ENCODE data around the gene DPH6.

DPH6 gene

GRCh38 chr15:35487417-35487816, 58.5 kb downstream of the DPH6 start:
- no peaks in the 10 kb centered on the region for H3K27me3 Mint-ChIP-seq
- no peak overlapping the region for H3K27ac Mint-ChIP-seq
- peaks cover 30% of the 10 kb centered on the region for H3K36me3 Mint-ChIP-seq (ENCODE audit: low read depth)
- intact Hi-C loops (cut with micrococcal nuclease): loop anchor here (10.0 kb wide), 1 partner anchor 63 kb away; no protein-coding TSS in a partner anchor
- peaks cover 39% of the 10 kb centered on the region for H3K9me3 Mint-ChIP-seq
- no peak overlapping the region for H3K4me3 Mint-ChIP-seq
- no peaks in the 10 kb centered on the region for H3K4me1 Mint-ChIP-seq (ENCODE audit: low read depth)

GRCh38 chr15:35486296-35486695, 59.7 kb downstream of the DPH6 start:
- H3K4me3 Mint-ChIP-seq: no peak overlapping the region
- intact Hi-C loops (cut with micrococcal nuclease): loop anchor here (10.0 kb wide), 1 partner anchor 61 kb away; no protein-coding TSS in a partner anchor
- no peaks in the 10 kb centered on the region for H3K27me3 Mint-ChIP-seq
- H3K4me1 Mint-ChIP-seq (ENCODE audit: low read depth): no peaks in the 10 kb centered on the region
- peaks cover 30% of the 10 kb centered on the region for H3K36me3 Mint-ChIP-seq (ENCODE audit: low read depth)
- H3K27ac Mint-ChIP-seq: no peak overlapping the region
- peaks cover 39% of the 10 kb centered on the region for H3K9me3 Mint-ChIP-seq

GRCh38 chr15:35485411-35485810, 60.6 kb downstream of the DPH6 start:
- Mint-ChIP-seq H3K4me1 (ENCODE audit: low read depth) (no peaks in the 10 kb centered on the region), H3K36me3 (ENCODE audit: low read depth) (peaks cover 30% of the 10 kb centered on the region), H3K4me3 (no peak overlapping the region), H3K9me3 (peaks cover 39% of the 10 kb centered on the region), H3K27me3 (no peaks in the 10 kb centered on the region), H3K27ac (no peak overlapping the region)
- intact Hi-C loops (cut with micrococcal nuclease): loop anchor here (10.0 kb wide), 1 partner anchor 61 kb away; no protein-coding TSS in a partner anchor

GRCh38 chr15:35484231-35484945, 61.6 kb downstream of the DPH6 start:
- Mint-ChIP-seq H3K9me3 (peaks cover 39% of the 10 kb centered on the region), H3K27ac (no peak overlapping the region), H3K4me1 (ENCODE audit: low read depth) (no peaks in the 10 kb centered on the region), H3K36me3 (ENCODE audit: low read depth) (peaks cover 30% of the 10 kb centered on the region), H3K27me3 (no peaks in the 10 kb centered on the region), H3K4me3 (no peak overlapping the region)
- intact Hi-C loops (cut with micrococcal nuclease): loop anchor here (10.0 kb wide), 1 partner anchor 60 kb away; no protein-coding TSS in a partner anchor

- H3K9me3 Mint-ChIP-seq: peaks cover 18% of the 10 kb centered on the region
- intact Hi-C loops (cut with micrococcal nuclease): loop anchor here (10.0 kb wide), 1 partner anchor 57 kb away; no protein-coding TSS in a partner anchor
- peaks cover 11% of the 10 kb centered on the region for H3K36me3 Mint-ChIP-seq (ENCODE audit: low read depth)
- no peaks in the 10 kb centered on the region for H3K4me1 Mint-ChIP-seq (ENCODE audit: low read depth)
- H3K4me3 Mint-ChIP-seq: no peak overlapping the region
- H3K27ac Mint-ChIP-seq: no peak overlapping the region
- H3K27me3 Mint-ChIP-seq: no peaks in the 10 kb centered on the region
These were observed 64.0 kb downstream of the DPH6 start for GRCh38 chr15:35481992-35482391.

- Mint-ChIP-seq H3K4me1 (ENCODE audit: low read depth) (no peaks in the 10 kb centered on the region), H3K9me3 (peaks cover 9% of the 10 kb centered on the region), H3K4me3 (no peak overlapping the region), H3K27me3 (no peaks in the 10 kb centered on the region), H3K27ac (no peak overlapping the region), H3K36me3 (ENCODE audit: low read depth) (peaks cover 2% of the 10 kb centered on the region)
- intact Hi-C loops (cut with micrococcal nuclease): loop anchor here (10.0 kb wide), 1 partner anchor 56 kb away; no protein-coding TSS in a partner anchor
These were observed 64.9 kb downstream of the DPH6 start for GRCh38 chr15:35481064-35481463.

- Mint-ChIP-seq H3K27ac (no peak overlapping the region), H3K4me3 (no peak overlapping the region), H3K4me1 (ENCODE audit: low read depth) (no peaks in the 10 kb centered on the region), H3K9me3 (no peaks in the 10 kb centered on the region), H3K27me3 (no peaks in the 10 kb centered on the region), H3K36me3 (ENCODE audit: low read depth) (no peaks in the 10 kb centered on the region)
- intact Hi-C loops (cut with micrococcal nuclease): no loop called here
These were observed 66.5 kb downstream of the DPH6 start for GRCh38 chr15:35479423-35479822.

- Mint-ChIP-seq H3K27me3 (no peaks in the 10 kb centered on the region), H3K27ac (no peak overlapping the region), H3K4me3 (no peak overlapping the region), H3K36me3 (ENCODE audit: low read depth) (no peaks in the 10 kb centered on the region), H3K4me1 (ENCODE audit: low read depth) (no peaks in the 10 kb centered on the region), H3K9me3 (no peaks in the 10 kb centered on the region)
- intact Hi-C loops (cut with micrococcal nuclease): no loop called here
These were observed 68.4 kb downstream of the DPH6 start for GRCh38 chr15:35477312-35478262.

GRCh38 chr15:35471024-35471423, 74.9 kb downstream of the DPH6 start:
- no peaks in the 10 kb centered on the region for H3K4me1 Mint-ChIP-seq (ENCODE audit: low read depth)
- H3K27me3 Mint-ChIP-seq: no peaks in the 10 kb centered on the region
- H3K36me3 Mint-ChIP-seq (ENCODE audit: low read depth): no peaks in the 10 kb centered on the region
- intact Hi-C loops (cut with micrococcal nuclease): no loop called here
- no peaks in the 10 kb centered on the region for H3K9me3 Mint-ChIP-seq
- no peak overlapping the region for H3K27ac Mint-ChIP-seq
- no peak overlapping the region for H3K4me3 Mint-ChIP-seq

GRCh38 chr15:35470441-35470840, 75.5 kb downstream of the DPH6 start:
- no peaks in the 10 kb centered on the region for H3K27me3 Mint-ChIP-seq
- H3K4me1 Mint-ChIP-seq (ENCODE audit: low read depth): no peaks in the 10 kb centered on the region

GRCh38 chr15:35466476-35466875, 79.5 kb downstream of the DPH6 start:
- intact Hi-C loops (cut with micrococcal nuclease): no loop called here
- no peaks in the 10 kb centered on the region for H3K9me3 Mint-ChIP-seq
- no peaks in the 10 kb centered on the region for H3K27me3 Mint-ChIP-seq
- no peak overlapping the region for H3K4me3 Mint-ChIP-seq
- H3K27ac Mint-ChIP-seq: no peak overlapping the region
- no peaks in the 10 kb centered on the region for H3K36me3 Mint-ChIP-seq (ENCODE audit: low read depth)
- H3K4me1 Mint-ChIP-seq (ENCODE audit: low read depth): no peaks in the 10 kb centered on the region

More at GRCh38 chr15:35470441-35470840, 75.5 kb downstream of the DPH6 start:
- H3K9me3 Mint-ChIP-seq: no peaks in the 10 kb centered on the region
- no peaks in the 10 kb centered on the region for H3K36me3 Mint-ChIP-seq (ENCODE audit: low read depth)
- H3K27ac Mint-ChIP-seq: no peak overlapping the region
- no peak overlapping the region for H3K4me3 Mint-ChIP-seq
- intact Hi-C loops (cut with micrococcal nuclease): no loop called here

- Mint-ChIP-seq H3K36me3 (ENCODE audit: low read depth) (no peaks in the 10 kb centered on the region), H3K4me1 (ENCODE audit: low read depth) (no peaks in the 10 kb centered on the region), H3K27me3 (no peaks in the 10 kb centered on the region), H3K4me3 (no peak overlapping the region), H3K9me3 (no peaks in the 10 kb centered on the region), H3K27ac (no peak overlapping the region)
- intact Hi-C loops (cut with micrococcal nuclease): no loop called here
These were observed 80.2 kb downstream of the DPH6 start for GRCh38 chr15:35465783-35466182.

GRCh38 chr15:35460616-35461015, 85.3 kb downstream of the DPH6 start:
- no peak overlapping the region for H3K4me3 Mint-ChIP-seq
- H3K4me1 Mint-ChIP-seq (ENCODE audit: low read depth): no peaks in the 10 kb centered on the region
- H3K27ac Mint-ChIP-seq: no peak overlapping the region
- intact Hi-C loops (cut with micrococcal nuclease): no loop called here
- no peaks in the 10 kb centered on the region for H3K36me3 Mint-ChIP-seq (ENCODE audit: low read depth)
- H3K9me3 Mint-ChIP-seq: no peaks in the 10 kb centered on the region
- H3K27me3 Mint-ChIP-seq: no peaks in the 10 kb centered on the region
